AG09319 (cell line): ENCODE data around the gene OR2A1.
"Not testable (repeated sequence)": the region's sequence is repeated elsewhere in the genome, so short reads cannot be mapped to it uniquely, and the experiment has no call there.

Experiments
- DNase-seq: peaks from one replicate; pipeline ENCODE4 v3.0.0-alpha.2; 2010; ENCODE audit warnings: low read depth; ENCODE audit errors: extremely low read depth

OR2A1 gene

GRCh38 chr7:144311872-144312469 is at the start of gene OR2A1:
TSS of gene OR2A1 (plus strand) at chr7:144312419. CDS start at chr7:144318125, 5,706 bp downstream.
- DNase-seq, result not testable (repeated sequence)

- DNase-seq, result not testable (repeated sequence)
Measured at GRCh38 chr7:144264692-144265091, 47.5 kb upstream of the OR2A1 start, which contains the start of gene OR2A7. TSS of gene OR2A7 (minus strand) at chr7:144264792. CDS start at chr7:144259628, 5,164 bp downstream.

GRCh38 chr7:144269188-144269587 is 43.0 kb upstream of the OR2A1 start, which contains the start of gene CTAGE8:
TSS of gene CTAGE8 (minus strand) at chr7:144269288. CDS start at chr7:144269250, 38 bp downstream.
- DNase-seq, result not testable (repeated sequence)

GRCh38 chr7:144275281-144275680 is 36.9 kb upstream of the OR2A1 start:
- DNase-seq, result not testable (repeated sequence)

- not testable (repeated sequence) for DNase-seq
Measured at GRCh38 chr7:144280010-144280409, 32.2 kb upstream of the OR2A1 start.

- not testable (repeated sequence) for DNase-seq
Measured at GRCh38 chr7:144281981-144282380, 30.2 kb upstream of the OR2A1 start.

GRCh38 chr7:144282490-144282889 is 29.7 kb upstream of the OR2A1 start:
- DNase-seq, result not testable (repeated sequence)

- DNase-seq, result not testable (repeated sequence)
Measured at GRCh38 chr7:144283716-144284115, 28.5 kb upstream of the OR2A1 start.

- DNase-seq, result not testable (repeated sequence)
Measured at GRCh38 chr7:144287171-144287784, 24.9 kb upstream of the OR2A1 start.

- DNase-seq, result not testable (repeated sequence)
Measured at GRCh38 chr7:144291607-144292006, 20.6 kb upstream of the OR2A1 start.

- DNase-seq, result not testable (repeated sequence)
Measured at GRCh38 chr7:144292384-144293161, 19.6 kb upstream of the OR2A1 start.

- DNase-seq, result not testable (repeated sequence)
Measured at GRCh38 chr7:144293794-144294499, 18.3 kb upstream of the OR2A1 start.

- not testable (repeated sequence) for DNase-seq
Measured at GRCh38 chr7:144302578-144303303, 9.5 kb upstream of the OR2A1 start.

GRCh38 chr7:144303607-144304006 is 8.6 kb upstream of the OR2A1 start:
- not testable (repeated sequence) for DNase-seq

GRCh38 chr7:144305156-144305555 is 7.1 kb upstream of the OR2A1 start:
- not testable (repeated sequence) for DNase-seq

- not testable (repeated sequence) for DNase-seq
Measured at GRCh38 chr7:144309702-144310101, 2.5 kb upstream of the OR2A1 start.

GRCh38 chr7:144311218-144311617 is 1.0 kb upstream of the OR2A1 start:
- not testable (repeated sequence) for DNase-seq

GRCh38 chr7:144317537-144317936 is 5.3 kb downstream of the OR2A1 start:
- DNase-seq, result not testable (repeated sequence)

GRCh38 chr7:144319547-144319946 is 7.3 kb downstream of the OR2A1 start:
- not testable (repeated sequence) for DNase-seq

- DNase-seq, result not testable (repeated sequence)
Measured at GRCh38 chr7:144321677-144322206, 9.5 kb downstream of the OR2A1 start.
